Chondrocyte (in vitro differentiated cells): ENCODE results near the gene FOXP1. TPM values are rescaled to one million over a fixed set of nuclear protein-coding genes. Genes with fewer than 3 reads are reported as not detected.

Experiments used
- DNase-seq: peaks from one replicate; pipeline ENCODE4 v3.0.0; 2021; ENCODE audit warnings: mixed read lengths, low spot score
- H3K27ac Mint-ChIP-seq: one replicate; pipeline ENCODE4 v1.8.0; 2021; ENCODE audit warnings: mild to moderate bottlenecking, moderate library complexity, mixed read lengths; ENCODE audit not compliant: unreplicated experiment
- H3K27me3 Mint-ChIP-seq: 2 replicates; pipeline ENCODE4 v1.8.0; 2021; ENCODE audit warnings: low read depth, mixed read lengths
- H3K36me3 Mint-ChIP-seq: 2 replicates; pipeline ENCODE4 v1.8.0; 2021; ENCODE audit warnings: low read depth, mixed read lengths
- H3K4me1 Mint-ChIP-seq: 2 replicates; pipeline ENCODE4 v1.8.0; 2021; ENCODE audit warnings: low read depth, mild to moderate bottlenecking, mixed read lengths
- H3K4me3 Mint-ChIP-seq: one replicate; pipeline ENCODE4 v1.8.0; 2021; ENCODE audit warnings: mild to moderate bottlenecking, moderate library complexity, mixed read lengths; ENCODE audit not compliant: unreplicated experiment
- H3K9me3 Mint-ChIP-seq: 2 replicates; pipeline ENCODE4 v1.8.0; 2021; ENCODE audit warnings: low read depth, mixed read lengths
- total RNA-seq: library from RNA; stranded (reverse); gene quantifications from 3 replicates; pipeline ENCODE4 v1.2.1, GENCODE V29; 2021
- TF ChIP-seq, protein P1 (sequence below): fragments of 200-600 bp; sonication (generic); IDR thresholded peaks from 2 replicates; pipeline ENCODE4 v1.5.0; 2021; ENCODE audit warnings: antibody characterized with exemption, mild to moderate bottlenecking, moderate library complexity

FOXP1 gene
- total RNA-seq, 1 donor from 2014 or later: 206 TPM

- no peak for DNase-seq
- Mint-ChIP-seq H3K4me3 (no peak overlapping the region), H3K36me3 (peaks cover 4% of the 10 kb centered on the region), H3K27me3 (no peaks in the 10 kb centered on the region), H3K27ac (peak overlapping the region; percentile 73), H3K4me1 (peaks cover 73% of the 10 kb centered on the region), H3K9me3 (no peaks in the 10 kb centered on the region)
- TF ChIP-seq, protein P1, sequence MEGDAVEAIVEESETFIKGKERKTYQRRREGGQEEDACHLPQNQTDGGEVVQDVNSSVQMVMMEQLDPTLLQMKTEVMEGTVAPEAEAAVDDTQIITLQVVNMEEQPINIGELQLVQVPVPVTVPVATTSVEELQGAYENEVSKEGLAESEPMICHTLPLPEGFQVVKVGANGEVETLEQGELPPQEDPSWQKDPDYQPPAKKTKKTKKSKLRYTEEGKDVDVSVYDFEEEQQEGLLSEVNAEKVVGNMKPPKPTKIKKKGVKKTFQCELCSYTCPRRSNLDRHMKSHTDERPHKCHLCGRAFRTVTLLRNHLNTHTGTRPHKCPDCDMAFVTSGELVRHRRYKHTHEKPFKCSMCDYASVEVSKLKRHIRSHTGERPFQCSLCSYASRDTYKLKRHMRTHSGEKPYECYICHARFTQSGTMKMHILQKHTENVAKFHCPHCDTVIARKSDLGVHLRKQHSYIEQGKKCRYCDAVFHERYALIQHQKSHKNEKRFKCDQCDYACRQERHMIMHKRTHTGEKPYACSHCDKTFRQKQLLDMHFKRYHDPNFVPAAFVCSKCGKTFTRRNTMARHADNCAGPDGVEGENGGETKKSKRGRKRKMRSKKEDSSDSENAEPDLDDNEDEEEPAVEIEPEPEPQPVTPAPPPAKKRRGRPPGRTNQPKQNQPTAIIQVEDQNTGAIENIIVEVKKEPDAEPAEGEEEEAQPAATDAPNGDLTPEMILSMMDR: no peak
Measured at GRCh38 chr3:71446260-71446659, 137.3 kb downstream of the FOXP1 start.

GRCh38 chr3:71444861-71445259 is 138.7 kb downstream of the FOXP1 start:
- Mint-ChIP-seq H3K9me3 (no peaks in the 10 kb centered on the region), H3K27me3 (no peaks in the 10 kb centered on the region), H3K27ac (peak overlapping the region; percentile 33), H3K4me3 (no peak overlapping the region), H3K4me1 (peaks cover 81% of the 10 kb centered on the region), H3K36me3 (peaks cover 4% of the 10 kb centered on the region)
- TF ChIP-seq, protein P1: no peak
- DNase-seq: no peak

DNA sequence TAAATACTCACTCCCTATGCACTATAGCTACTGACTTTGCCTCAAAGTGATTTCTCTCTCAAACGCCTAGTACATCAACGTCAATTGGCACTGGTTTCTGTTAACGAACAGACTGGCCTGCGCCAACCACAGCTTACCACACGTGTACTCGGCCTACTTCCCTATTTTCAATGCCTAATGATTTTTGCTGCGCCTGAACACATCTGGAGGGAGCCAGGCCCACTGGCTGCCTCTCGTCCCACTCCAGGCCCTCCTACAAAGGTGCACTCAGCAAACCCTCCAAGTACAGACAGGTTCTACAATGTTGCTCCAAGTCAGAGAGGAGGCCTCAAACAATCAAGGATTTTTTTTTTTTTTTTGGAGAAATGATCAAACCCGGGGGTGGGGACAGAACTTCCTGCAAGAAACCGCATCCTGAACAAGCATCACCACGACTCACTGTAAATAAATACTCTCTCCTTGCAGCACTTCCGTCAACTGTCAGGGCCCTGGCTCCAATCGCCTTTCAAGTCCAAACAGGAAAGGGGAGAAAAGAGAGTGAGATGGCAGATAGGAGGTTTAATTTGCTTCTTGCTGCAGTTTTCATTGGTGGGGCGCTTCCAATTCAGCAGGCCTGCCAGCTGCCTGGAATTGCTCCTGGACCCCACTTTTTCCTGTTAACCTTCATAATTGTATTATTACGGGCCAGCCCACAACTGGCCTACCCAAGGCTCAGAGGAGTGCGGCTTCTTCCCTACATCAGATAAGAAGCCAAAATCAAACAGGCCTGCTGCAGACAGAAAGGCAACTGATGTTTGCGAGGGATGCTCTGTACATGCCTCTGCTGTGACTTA is 139.3 kb downstream of the FOXP1 start:
- Mint-ChIP-seq H3K4me3 (no peak overlapping the region), H3K9me3 (no peaks in the 10 kb centered on the region), H3K4me1 (peaks cover 81% of the 10 kb centered on the region), H3K27me3 (no peaks in the 10 kb centered on the region), H3K27ac (peak overlapping the region; percentile 70), H3K36me3 (peaks cover 4% of the 10 kb centered on the region)
- TF ChIP-seq, protein P1: no peak
- no peak for DNase-seq

DNA sequence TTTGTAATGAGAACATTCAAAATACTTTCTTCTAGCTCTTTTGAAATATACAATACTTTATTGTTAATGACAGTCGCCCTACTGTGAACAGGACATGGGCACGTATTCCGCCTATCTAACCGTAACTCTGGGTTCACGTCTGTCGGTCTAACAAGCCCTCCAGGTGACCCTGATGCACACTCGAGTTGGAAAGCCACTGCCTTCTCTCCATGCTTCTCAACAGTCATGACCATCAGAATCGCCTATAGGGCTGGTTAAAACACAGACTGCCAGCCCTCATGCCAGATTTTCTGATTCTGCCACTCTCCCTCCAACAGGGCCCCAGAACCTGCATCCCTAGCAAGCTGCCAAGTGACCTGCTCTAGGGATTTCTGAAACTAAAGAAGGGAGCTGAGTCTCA is 140.2 kb downstream of the FOXP1 start:
- H3K9me3 Mint-ChIP-seq: no peaks in the 10 kb centered on the region
- H3K27me3 Mint-ChIP-seq: no peaks in the 10 kb centered on the region
- TF ChIP-seq, protein P1: no peak
- H3K36me3 Mint-ChIP-seq: peaks cover 4% of the 10 kb centered on the region
- peaks cover 89% of the 10 kb centered on the region for H3K4me1 Mint-ChIP-seq
- peak overlapping the region; percentile 85 for H3K27ac Mint-ChIP-seq
- no peak for DNase-seq
- H3K4me3 Mint-ChIP-seq: no peak overlapping the region

GRCh38 chr3:71442652-71443042 is 140.9 kb downstream of the FOXP1 start:
- DNase-seq: no peak
- no peaks in the 10 kb centered on the region for H3K9me3 Mint-ChIP-seq
- H3K4me1 Mint-ChIP-seq: peaks cover 89% of the 10 kb centered on the region
- H3K4me3 Mint-ChIP-seq: no peak overlapping the region
- TF ChIP-seq, protein P1: no peak
- H3K27me3 Mint-ChIP-seq: no peaks in the 10 kb centered on the region
- H3K36me3 Mint-ChIP-seq: peaks cover 4% of the 10 kb centered on the region
- peak overlapping the region; percentile 88 for H3K27ac Mint-ChIP-seq
